SK-N-SH (cell line): Measurements from ENCODE around the gene CA10.

Source experiments
- CTCF ChIP-seq: fragments of 200-600 bp; sonication (generic); IDR thresholded peaks from 2 replicates; pipeline ENCODE4 v1.6.1; 2017; ENCODE audit warnings: antibody characterized with exemption, mild to moderate bottlenecking, moderate library complexity
- EP300 ChIP-seq, 2 experiments: IDR thresholded peaks; 2 replicates each; pipeline versions ENCODE4 v1.4.0 to v1.6.1; 2012; ENCODE audit warnings: borderline replicate concordance in 1 of 2, low read depth in 1 of 2, low read length in 1 of 2
- FOXJ3 ChIP-seq: sonication (generic); formaldehyde crosslinking; IDR thresholded peaks from 2 replicates; pipeline ENCODE4 v1.5.1; 2020; ENCODE audit warnings: mild to moderate bottlenecking, missing genetic modification reagents
- TF ChIP-seq, protein P1 (sequence below): IDR thresholded peaks from 2 replicates; pipeline ENCODE4 v1.6.1; 2012; ENCODE audit warnings: mild to moderate bottlenecking, low read depth, low read length, moderate library complexity
- TF ChIP-seq, protein P2 (sequence below): IDR thresholded peaks from 2 replicates; pipeline ENCODE4 v1.4.0; 2012; ENCODE audit warnings: low read depth, borderline replicate concordance

GRCh38 chr17:51630101-51630671, 528.3 kb downstream of the CA10 start:
- TF ChIP-seq CTCF (no peak), EP300 (IDR thresholded peaks at IDR 0.05; ENCODE audit: borderline replicate concordance in 1 of 2, low read depth in 1 of 2, low read length in 1 of 2) (no peak), FOXJ3 (CRISPR knock-in tag) (no peak)
- TF ChIP-seq, protein P1, sequence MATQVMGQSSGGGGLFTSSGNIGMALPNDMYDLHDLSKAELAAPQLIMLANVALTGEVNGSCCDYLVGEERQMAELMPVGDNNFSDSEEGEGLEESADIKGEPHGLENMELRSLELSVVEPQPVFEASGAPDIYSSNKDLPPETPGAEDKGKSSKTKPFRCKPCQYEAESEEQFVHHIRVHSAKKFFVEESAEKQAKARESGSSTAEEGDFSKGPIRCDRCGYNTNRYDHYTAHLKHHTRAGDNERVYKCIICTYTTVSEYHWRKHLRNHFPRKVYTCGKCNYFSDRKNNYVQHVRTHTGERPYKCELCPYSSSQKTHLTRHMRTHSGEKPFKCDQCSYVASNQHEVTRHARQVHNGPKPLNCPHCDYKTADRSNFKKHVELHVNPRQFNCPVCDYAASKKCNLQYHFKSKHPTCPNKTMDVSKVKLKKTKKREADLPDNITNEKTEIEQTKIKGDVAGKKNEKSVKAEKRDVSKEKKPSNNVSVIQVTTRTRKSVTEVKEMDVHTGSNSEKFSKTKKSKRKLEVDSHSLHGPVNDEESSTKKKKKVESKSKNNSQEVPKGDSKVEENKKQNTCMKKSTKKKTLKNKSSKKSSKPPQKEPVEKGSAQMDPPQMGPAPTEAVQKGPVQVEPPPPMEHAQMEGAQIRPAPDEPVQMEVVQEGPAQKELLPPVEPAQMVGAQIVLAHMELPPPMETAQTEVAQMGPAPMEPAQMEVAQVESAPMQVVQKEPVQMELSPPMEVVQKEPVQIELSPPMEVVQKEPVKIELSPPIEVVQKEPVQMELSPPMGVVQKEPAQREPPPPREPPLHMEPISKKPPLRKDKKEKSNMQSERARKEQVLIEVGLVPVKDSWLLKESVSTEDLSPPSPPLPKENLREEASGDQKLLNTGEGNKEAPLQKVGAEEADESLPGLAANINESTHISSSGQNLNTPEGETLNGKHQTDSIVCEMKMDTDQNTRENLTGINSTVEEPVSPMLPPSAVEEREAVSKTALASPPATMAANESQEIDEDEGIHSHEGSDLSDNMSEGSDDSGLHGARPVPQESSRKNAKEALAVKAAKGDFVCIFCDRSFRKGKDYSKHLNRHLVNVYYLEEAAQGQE, result no peak
- TF ChIP-seq, protein P2, sequence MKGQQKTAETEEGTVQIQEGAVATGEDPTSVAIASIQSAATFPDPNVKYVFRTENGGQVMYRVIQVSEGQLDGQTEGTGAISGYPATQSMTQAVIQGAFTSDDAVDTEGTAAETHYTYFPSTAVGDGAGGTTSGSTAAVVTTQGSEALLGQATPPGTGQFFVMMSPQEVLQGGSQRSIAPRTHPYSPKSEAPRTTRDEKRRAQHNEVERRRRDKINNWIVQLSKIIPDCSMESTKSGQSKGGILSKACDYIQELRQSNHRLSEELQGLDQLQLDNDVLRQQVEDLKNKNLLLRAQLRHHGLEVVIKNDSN, result no peak
